SK-N-SH (cell line): ENCODE data around the gene MFAP4.

Experiments
- CHD2 ChIP-seq: fragments of 150-350 bp; IDR thresholded peaks from 2 replicates; pipeline ENCODE4 v1.6.1; 2018; ENCODE audit warnings: low read length; ENCODE audit not compliant: partially characterized antibody
- CTCF ChIP-seq: fragments of 200-600 bp; sonication (generic); IDR thresholded peaks from 2 replicates; pipeline ENCODE4 v1.6.1; 2017; ENCODE audit warnings: antibody characterized with exemption, mild to moderate bottlenecking, moderate library complexity
- EZH2phosphoT487 ChIP-seq: fragments of 200-600 bp; sonication (generic); IDR thresholded peaks from 2 replicates; pipeline ENCODE4 v1.6.1; 2017; ENCODE audit warnings: low read depth, mixed run types, mild to moderate bottlenecking, antibody characterized with exemption, moderate library complexity, borderline replicate concordance
- RAD21 ChIP-seq: IDR thresholded peaks from 2 replicates; pipeline ENCODE4 v1.6.1; 2012; ENCODE audit warnings: mild to moderate bottlenecking, low read length
- TAF1 ChIP-seq: IDR thresholded peaks from 2 replicates; pipeline ENCODE4 v1.6.1; 2012; ENCODE audit warnings: low read depth, mild to moderate bottlenecking, low read length, moderate library complexity, borderline replicate concordance
- YY1 ChIP-seq: IDR thresholded peaks from 2 replicates; pipeline ENCODE4 v1.4.0; 2012; ENCODE audit warnings: low read depth, mild to moderate bottlenecking
- TF ChIP-seq, protein P1 (sequence below): IDR thresholded peaks from 2 replicates; pipeline ENCODE4 v1.4.0; 2012; ENCODE audit warnings: low read depth

GRCh38 chr17:19385521-19385983, 1.4 kb downstream of the MFAP4 start:
- no peak for TF ChIP-seq CTCF
- no peak for TF ChIP-seq EZH2phosphoT487
- TF ChIP-seq, protein P1, sequence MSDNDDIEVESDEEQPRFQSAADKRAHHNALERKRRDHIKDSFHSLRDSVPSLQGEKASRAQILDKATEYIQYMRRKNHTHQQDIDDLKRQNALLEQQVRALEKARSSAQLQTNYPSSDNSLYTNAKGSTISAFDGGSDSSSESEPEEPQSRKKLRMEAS, result no peak
- no peak for TF ChIP-seq YY1
- TF ChIP-seq CHD2, result no peak
- TF ChIP-seq TAF1, result no peak
- TF ChIP-seq RAD21, result no peak
